MCF 10A (cell line): ENCODE measurements around the gene SDK2. TPM values are rescaled to one million over a fixed set of nuclear protein-coding genes. Genes with fewer than 3 reads are reported as not detected.

Source experiments
- BruUV-seq: library from RNA; stranded (reverse); fragments of 400-500 nt; replicated peaks from 2 replicates; lab custom pipeline; 2021; lab: Mats Ljungman, UMichigan
- CTCF ChIA-PET: fragments of 300-600 bp; sonication (Branson Sonifier 250); formaldehyde crosslinking; extraction: SDS; loops from one replicate; lab custom pipeline; 2021; ENCODE audit warnings: antibody characterized with exemption, inconsistent platforms; lab: Yijun Ruan, JAX
- POLR2A ChIA-PET: fragments of 300-600, 350-650 bp; sonication (Branson Sonifier 250); formaldehyde crosslinking; extraction: SDS; loops from one replicate; lab custom pipeline; 2020; ENCODE audit warnings: antibody characterized with exemption, inconsistent platforms; lab: Yijun Ruan, JAX
- DNase-seq: peaks from one replicate; pipeline ENCODE4 v3.0.0-alpha.2; 2018; ENCODE audit not compliant: unreplicated experiment
- H3K27ac Mint-ChIP-seq: one replicate; pipeline ENCODE4 v1.8.0; 2022; ENCODE audit warnings: mild to moderate bottlenecking, low read depth, mixed read lengths; ENCODE audit not compliant: unreplicated experiment
- H3K27me3 Mint-ChIP-seq: one replicate; pipeline ENCODE4 v1.8.0; 2022; ENCODE audit warnings: mixed read lengths; ENCODE audit not compliant: insufficient read depth, unreplicated experiment
- H3K36me3 Mint-ChIP-seq: one replicate; pipeline ENCODE4 v1.8.0; 2022; ENCODE audit warnings: mild to moderate bottlenecking, moderate library complexity, mixed read lengths; ENCODE audit not compliant: insufficient read depth, unreplicated experiment
- H3K4me1 Mint-ChIP-seq: one replicate; pipeline ENCODE4 v1.8.0; 2022; ENCODE audit warnings: mixed read lengths; ENCODE audit not compliant: insufficient read depth, unreplicated experiment
- H3K4me3 Mint-ChIP-seq: one replicate; pipeline ENCODE4 v1.8.0; 2022; ENCODE audit warnings: mild to moderate bottlenecking, moderate library complexity, mixed read lengths; ENCODE audit not compliant: unreplicated experiment
- H3K9me3 Mint-ChIP-seq: one replicate; pipeline ENCODE4 v1.8.0; 2022; ENCODE audit warnings: mixed read lengths; ENCODE audit not compliant: unreplicated experiment
- CTCF ChIP-seq: fragments of 200-600 bp; IDR thresholded peaks from one replicate; pipeline ENCODE4 v1.8.0; 2022; ENCODE audit warnings: antibody characterized with exemption, mild to moderate bottlenecking; ENCODE audit not compliant: unreplicated experiment
- intact Hi-C: fragments of 100-400 bp; cut with micrococcal nuclease; formaldehyde crosslinking; loops from 2 replicates; pipeline ENCODE4 v1.14.1; 2022
- total RNA-seq: library from RNA; stranded (reverse); gene quantifications from 2 replicates; pipeline ENCODE4 v1.2.3, GENCODE V29; 2022

Gene SDK2
- total RNA-seq, 1 experiment from 2014 or later = not detected

- Mint-ChIP-seq H3K36me3 (no peaks in the 10 kb centered on the region), H3K9me3 (no peaks in the 10 kb centered on the region), H3K4me1 (no peaks in the 10 kb centered on the region), H3K27ac (no peak overlapping the region), H3K4me3 (no peak overlapping the region), H3K27me3 (peaks cover 44% of the 10 kb centered on the region)
- no peak for DNase-seq
- ChIA-PET POLR2A (interaction anchor here (0.6 kb wide), 1 partner anchor 584 kb away, joined by 3 read pairs; no protein-coding TSS in a partner anchor), CTCF (interaction anchor here (0.7 kb wide), 1 partner anchor 62 kb away, joined by 4 read pairs; no protein-coding TSS in a partner anchor)
- no peak for TF ChIP-seq CTCF
- no TSS peak for BruUV-seq
- intact Hi-C loops = no loop called here
These were observed 109.9 kb downstream of the SDK2 start for GRCh38 chr17:73534209-73534909.

- Mint-ChIP-seq H3K27ac (no peak overlapping the region), H3K4me1 (no peaks in the 10 kb centered on the region), H3K27me3 (peaks cover 49% of the 10 kb centered on the region), H3K4me3 (no peak overlapping the region), H3K9me3 (no peaks in the 10 kb centered on the region), H3K36me3 (no peaks in the 10 kb centered on the region)
- intact Hi-C loops = no loop called here
- TF ChIP-seq CTCF = no peak
- no peak for DNase-seq
- POLR2A ChIA-PET = no interaction called here
- BruUV-seq = no TSS peak
- CTCF ChIA-PET = interaction anchor here (0.7 kb wide), 2 partner anchors 61 to 73 kb away, joined by 4 to 5 read pairs; no protein-coding TSS in a partner anchor
These were observed 110.5 kb downstream of the SDK2 start for GRCh38 chr17:73533781-73534180.

GRCh38 chr17:73533127-73533526 is 111.1 kb downstream of the SDK2 start:
- Mint-ChIP-seq H3K9me3 (no peaks in the 10 kb centered on the region), H3K4me1 (no peaks in the 10 kb centered on the region), H3K4me3 (no peak overlapping the region), H3K36me3 (no peaks in the 10 kb centered on the region), H3K27me3 (peaks cover 56% of the 10 kb centered on the region), H3K27ac (no peak overlapping the region)
- TF ChIP-seq CTCF = no peak
- CTCF ChIA-PET = interaction anchor here (0.7 kb wide), 1 partner anchor 73 kb away, joined by 5 read pairs; no protein-coding TSS in a partner anchor
- intact Hi-C loops = no loop called here
- POLR2A ChIA-PET = no interaction called here
- no TSS peak for BruUV-seq
- no peak for DNase-seq

- Mint-ChIP-seq H3K27me3 (peaks cover 63% of the 10 kb centered on the region), H3K9me3 (no peaks in the 10 kb centered on the region), H3K4me1 (no peaks in the 10 kb centered on the region), H3K4me3 (no peak overlapping the region), H3K36me3 (no peaks in the 10 kb centered on the region), H3K27ac (no peak overlapping the region)
- no peak for TF ChIP-seq CTCF
- no peak for DNase-seq
- POLR2A ChIA-PET = no interaction called here
- CTCF ChIA-PET = no interaction called here
- no TSS peak for BruUV-seq
- intact Hi-C loops = no loop called here
These were observed 111.8 kb downstream of the SDK2 start for GRCh38 chr17:73532421-73532901.
